Vagina (tissue), 2 donors: ENCODE results near the gene FEM1B.

Source experiments
- POLR2A ChIP-seq, 2 donors: fragments of 450-650 bp; IDR thresholded peaks; one replicate each; pipeline ENCODE4 v1.6.1; 2017; ENCODE audit warnings: antibody characterized with exemption in 2 of 2, mild to moderate bottlenecking in 2 of 2, moderate library complexity in 2 of 2
- POLR2AphosphoS5 ChIP-seq, 2 donors: sonication (generic); formaldehyde crosslinking; IDR thresholded peaks; one replicate each; pipeline ENCODE4 v1.9.0; 2017; ENCODE audit warnings: antibody characterized with exemption in 2 of 2, mild to moderate bottlenecking in 2 of 2, low read depth in 1 of 2; ENCODE audit not compliant: insufficient read depth in 1 of 2
- TF ChIP-seq, protein P1 (sequence below), 3 experiments: fragments of 450-650 bp in 2 of 3; fragments of 200-600 bp in 1 of 3; sonication (generic) in 1 of 3; IDR thresholded peaks; one replicate each; pipeline ENCODE4 v1.5.1; 2017 to 2019; ENCODE audit warnings: antibody characterized with exemption in 3 of 3, mild to moderate bottlenecking in 2 of 3, moderate library complexity in 2 of 3

DNA sequence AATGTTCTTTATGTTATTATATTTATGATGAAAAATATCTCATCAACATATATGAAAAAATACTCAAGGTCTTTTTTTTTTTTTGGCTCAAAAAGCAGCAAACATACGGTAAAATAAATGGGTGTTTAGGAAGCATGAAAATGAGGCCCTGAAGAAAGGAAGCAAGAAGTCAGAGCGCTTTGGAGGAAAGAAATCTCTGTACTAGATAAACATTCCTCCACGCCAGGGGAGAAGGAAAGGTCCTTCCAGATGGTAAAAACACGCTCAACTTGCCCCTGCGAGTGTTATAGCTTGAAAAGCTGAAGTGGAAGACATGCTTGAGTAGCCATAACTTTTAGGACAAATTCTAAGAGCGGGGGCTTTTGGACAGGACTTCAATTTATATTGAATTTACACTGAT, 52.9 kb downstream of the FEM1B start:
- TF ChIP-seq, protein P1, sequence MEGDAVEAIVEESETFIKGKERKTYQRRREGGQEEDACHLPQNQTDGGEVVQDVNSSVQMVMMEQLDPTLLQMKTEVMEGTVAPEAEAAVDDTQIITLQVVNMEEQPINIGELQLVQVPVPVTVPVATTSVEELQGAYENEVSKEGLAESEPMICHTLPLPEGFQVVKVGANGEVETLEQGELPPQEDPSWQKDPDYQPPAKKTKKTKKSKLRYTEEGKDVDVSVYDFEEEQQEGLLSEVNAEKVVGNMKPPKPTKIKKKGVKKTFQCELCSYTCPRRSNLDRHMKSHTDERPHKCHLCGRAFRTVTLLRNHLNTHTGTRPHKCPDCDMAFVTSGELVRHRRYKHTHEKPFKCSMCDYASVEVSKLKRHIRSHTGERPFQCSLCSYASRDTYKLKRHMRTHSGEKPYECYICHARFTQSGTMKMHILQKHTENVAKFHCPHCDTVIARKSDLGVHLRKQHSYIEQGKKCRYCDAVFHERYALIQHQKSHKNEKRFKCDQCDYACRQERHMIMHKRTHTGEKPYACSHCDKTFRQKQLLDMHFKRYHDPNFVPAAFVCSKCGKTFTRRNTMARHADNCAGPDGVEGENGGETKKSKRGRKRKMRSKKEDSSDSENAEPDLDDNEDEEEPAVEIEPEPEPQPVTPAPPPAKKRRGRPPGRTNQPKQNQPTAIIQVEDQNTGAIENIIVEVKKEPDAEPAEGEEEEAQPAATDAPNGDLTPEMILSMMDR (IDR thresholded peaks at IDR 0.05) = no peak
- TF ChIP-seq POLR2A (IDR thresholded peaks at IDR 0.05) = no peak
- TF ChIP-seq POLR2AphosphoS5 (IDR thresholded peaks at IDR 0.05; ENCODE audit: insufficient read depth in 1 of 2, low read depth in 1 of 2) = no peak
